ENCODE data around the gene KCNJ4.

Gene KCNJ4

DNA sequence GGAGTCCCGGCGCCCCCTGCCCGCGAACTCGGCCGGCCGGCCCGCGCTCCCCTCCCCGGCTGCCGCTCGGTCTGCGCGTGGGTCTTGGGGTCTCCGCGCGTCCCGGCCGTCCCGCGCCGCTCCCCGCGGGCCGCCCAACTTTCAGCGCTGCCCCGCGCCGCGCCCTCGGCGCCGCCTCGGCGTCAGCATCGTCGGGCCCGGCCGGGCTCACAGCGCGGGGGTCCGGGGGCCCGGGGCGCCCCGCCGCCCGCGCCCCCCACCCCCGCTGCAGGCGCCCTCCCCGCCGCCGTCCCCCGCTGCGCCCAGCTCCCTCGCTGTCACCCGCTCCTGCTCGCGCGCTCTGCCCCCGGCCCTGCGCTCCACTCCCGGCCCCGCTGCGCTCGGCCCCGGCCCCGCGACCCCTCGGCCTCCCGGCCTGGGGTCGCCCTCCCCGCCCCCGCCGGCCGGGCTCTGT lies at the start of gene KCNJ4:
TSS of gene KCNJ4 (minus strand) at position 124 of the 454 bp plus-strand sequence. CDS start 27,067 bp downstream, outside the sequence.
- no peak for DNase-seq
- intact Hi-C loops (cut with DNase I; ENCODE audit: low total_unique reads), result no loop called here
- H3K27ac ChIP-seq, result no peak within 1 kb of the TSS

DNA sequence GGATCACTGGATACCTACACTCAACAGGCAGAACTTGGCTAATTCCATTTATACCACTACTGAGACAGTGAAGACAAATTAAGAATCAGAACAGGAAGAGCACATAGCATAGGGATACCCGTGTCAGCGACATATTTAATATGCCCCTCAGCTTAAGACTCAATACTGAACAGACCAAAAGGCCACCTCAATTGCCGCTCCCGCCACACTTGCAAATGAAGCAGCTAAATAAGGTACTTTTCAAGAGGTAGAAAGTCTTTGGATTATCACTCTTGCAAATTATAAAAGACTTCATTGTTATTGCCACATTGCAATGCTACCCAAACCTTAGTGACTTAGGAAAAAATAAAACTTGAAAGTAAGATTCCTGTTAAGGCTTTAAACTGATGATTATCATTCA lies 48.0 kb upstream of the KCNJ4 start:
- intact Hi-C loops (cut with DNase I; ENCODE audit: low total_unique reads), result no loop called here
- H3K36me3 ChIP-seq, result peaks cover 29 to 38% (median 34%) of the 10 kb centered on the region in 3 donors
- peaks cover 0 to 68% (median 29%) of the 10 kb centered on the region in 4 donors for H3K4me1 ChIP-seq
- H3K9me3 ChIP-seq, result no peaks in the 10 kb centered on the region
- TF ChIP-seq, protein P1, sequence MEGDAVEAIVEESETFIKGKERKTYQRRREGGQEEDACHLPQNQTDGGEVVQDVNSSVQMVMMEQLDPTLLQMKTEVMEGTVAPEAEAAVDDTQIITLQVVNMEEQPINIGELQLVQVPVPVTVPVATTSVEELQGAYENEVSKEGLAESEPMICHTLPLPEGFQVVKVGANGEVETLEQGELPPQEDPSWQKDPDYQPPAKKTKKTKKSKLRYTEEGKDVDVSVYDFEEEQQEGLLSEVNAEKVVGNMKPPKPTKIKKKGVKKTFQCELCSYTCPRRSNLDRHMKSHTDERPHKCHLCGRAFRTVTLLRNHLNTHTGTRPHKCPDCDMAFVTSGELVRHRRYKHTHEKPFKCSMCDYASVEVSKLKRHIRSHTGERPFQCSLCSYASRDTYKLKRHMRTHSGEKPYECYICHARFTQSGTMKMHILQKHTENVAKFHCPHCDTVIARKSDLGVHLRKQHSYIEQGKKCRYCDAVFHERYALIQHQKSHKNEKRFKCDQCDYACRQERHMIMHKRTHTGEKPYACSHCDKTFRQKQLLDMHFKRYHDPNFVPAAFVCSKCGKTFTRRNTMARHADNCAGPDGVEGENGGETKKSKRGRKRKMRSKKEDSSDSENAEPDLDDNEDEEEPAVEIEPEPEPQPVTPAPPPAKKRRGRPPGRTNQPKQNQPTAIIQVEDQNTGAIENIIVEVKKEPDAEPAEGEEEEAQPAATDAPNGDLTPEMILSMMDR (IDR thresholded peaks at IDR 0.05), result no peak
- peak overlapping the region in 1 of 2 donors; percentile 99 for H3K27ac ChIP-seq
- no peak for DNase-seq
- peak overlapping the region; percentile 83 to 97 for H3K4me3 ChIP-seq
- H3K27me3 ChIP-seq, result no peaks in the 10 kb centered on the region

More for the DNA sequence above, at the start of gene KCNJ4:
- Histone ChIP-seq H3K27me3 (peaks cover 7 to 92% of the 10 kb centered on the region in 2 donors), H3K4me1 (peaks cover 0 to 28% (median 23%) of the 10 kb centered on the region in 4 donors), H3K9me3 (no peaks in the 10 kb centered on the region), H3K4me3 (peak within 1 kb of the TSS; percentile 20 to 47), H3K36me3 (no peaks in the 10 kb centered on the region)
- TF ChIP-seq, protein P1 (IDR thresholded peaks at IDR 0.05), result no peak

DNA sequence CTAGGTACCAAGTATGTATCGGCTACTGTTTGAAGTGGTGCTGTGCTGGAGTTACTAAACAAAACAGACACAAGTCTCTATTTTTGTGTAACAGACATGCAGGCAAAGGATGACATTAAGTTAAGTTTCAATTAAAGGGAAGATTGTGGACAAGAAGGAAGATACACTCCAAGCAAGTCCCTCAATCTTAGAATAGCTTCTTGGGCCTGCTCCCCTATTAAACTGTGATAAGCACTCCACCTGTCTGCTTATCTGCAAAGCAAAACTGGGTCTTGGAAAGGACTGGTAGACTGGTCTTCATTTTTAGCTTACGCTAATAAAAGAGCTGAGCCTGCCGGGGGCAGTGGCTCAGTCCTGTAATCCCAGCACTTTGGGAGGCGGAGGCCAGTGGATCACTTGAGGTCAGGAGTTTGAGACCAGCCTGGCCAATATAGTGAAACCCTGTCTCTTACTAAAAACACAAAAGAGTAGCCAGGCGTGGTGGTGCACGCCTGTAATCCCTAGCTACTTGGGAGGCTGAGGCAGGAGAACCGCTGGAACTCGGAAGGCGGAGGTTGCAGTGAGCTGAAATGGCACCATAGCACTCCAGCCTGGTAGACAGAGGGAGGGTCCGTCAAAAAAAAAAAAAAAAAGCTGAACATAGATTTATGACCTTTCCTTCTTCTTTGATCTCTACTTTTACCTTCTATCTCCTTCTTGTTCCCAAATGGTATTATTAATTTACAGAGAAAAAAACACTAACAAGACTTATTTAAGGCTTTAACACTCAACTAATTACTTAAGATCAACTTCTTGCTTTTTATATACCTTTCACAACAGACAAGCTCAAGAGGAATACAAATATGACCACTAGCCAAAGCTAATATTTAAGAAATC lies 47.0 kb upstream of the KCNJ4 start:
- TF ChIP-seq, protein P1 (IDR thresholded peaks at IDR 0.05), result no peak
- peak overlapping the region in 1 of 2 donors; percentile 99 for H3K27ac ChIP-seq
- DNase-seq, result no peak
- H3K36me3 ChIP-seq, result peaks cover 38 to 48% (median 42%) of the 10 kb centered on the region in 3 donors
- peak overlapping the region in 1 of 2 donors; percentile 97 for H3K4me3 ChIP-seq
- no peaks in the 10 kb centered on the region for H3K9me3 ChIP-seq
- H3K4me1 ChIP-seq, result peaks cover 0 to 64% (median 29%) of the 10 kb centered on the region in 4 donors
- intact Hi-C loops (cut with DNase I; ENCODE audit: low total_unique reads), result no loop called here
- H3K27me3 ChIP-seq, result no peaks in the 10 kb centered on the region

DNA sequence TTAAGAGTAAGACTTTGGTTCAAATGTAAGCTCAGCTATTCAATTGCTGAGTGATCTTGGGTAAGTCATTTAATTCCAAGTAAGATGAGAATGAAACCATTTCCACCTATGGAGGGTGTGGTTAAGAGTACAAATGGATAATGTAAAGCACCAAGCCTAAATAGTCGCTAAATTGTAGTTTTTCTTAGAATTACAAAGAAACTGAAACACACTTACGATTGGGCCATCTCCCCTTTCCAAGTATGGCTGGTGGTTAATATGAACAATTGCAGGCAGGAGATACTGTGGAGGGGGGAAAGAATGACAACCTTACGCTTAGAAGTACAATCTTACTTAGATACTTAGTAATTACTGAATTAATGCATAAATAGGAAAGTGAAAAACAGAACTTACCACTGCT lies 42.9 kb upstream of the KCNJ4 start:
- Histone ChIP-seq H3K27ac (no peak overlapping the region), H3K36me3 (peaks cover 77 to 89% (median 84%) of the 10 kb centered on the region in 3 donors), H3K4me3 (no peak overlapping the region), H3K9me3 (no peaks in the 10 kb centered on the region), H3K4me1 (peaks cover 0 to 55% (median 20%) of the 10 kb centered on the region in 4 donors), H3K27me3 (no peaks in the 10 kb centered on the region)
- TF ChIP-seq, protein P1 (IDR thresholded peaks at IDR 0.05), result no peak
- DNase-seq, result no peak
- intact Hi-C loops (cut with DNase I; ENCODE audit: low total_unique reads), result no loop called here

DNA sequence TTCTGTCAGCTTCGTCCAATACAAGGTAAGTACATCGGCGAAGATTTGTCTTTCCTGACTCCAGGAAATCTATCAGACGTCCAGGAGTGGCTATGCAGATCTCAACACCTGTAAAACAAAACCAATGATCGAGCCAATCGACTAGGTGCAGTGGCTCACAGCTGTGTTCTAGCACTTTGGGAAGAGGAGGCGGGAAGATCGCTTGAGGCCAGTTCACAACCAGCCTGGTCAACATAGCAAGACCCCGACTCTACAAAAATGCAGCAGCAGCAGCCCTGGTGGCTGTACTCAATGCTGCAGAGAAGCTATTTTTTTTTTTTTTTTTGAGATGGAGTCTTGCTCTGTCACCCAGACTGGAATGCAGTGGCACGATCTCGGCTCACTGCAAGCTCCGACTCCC lies 39.9 kb upstream of the KCNJ4 start:
- Histone ChIP-seq H3K9me3 (no peaks in the 10 kb centered on the region), H3K4me1 (peaks cover 0 to 56% (median 19%) of the 10 kb centered on the region in 4 donors), H3K27me3 (no peaks in the 10 kb centered on the region), H3K27ac (no peak overlapping the region), H3K4me3 (no peak overlapping the region), H3K36me3 (peaks cover 97 to 100% (median 98%) of the 10 kb centered on the region in 3 donors)
- TF ChIP-seq, protein P1 (IDR thresholded peaks at IDR 0.05), result no peak
- intact Hi-C loops (cut with DNase I; ENCODE audit: low total_unique reads), result no loop called here
- no peak for DNase-seq
